ENCODE results near the gene CASTOR2.

- TF ChIP-seq CTCF (IDR thresholded peaks at IDR 0.05; ENCODE audit: low read depth, low read length), result no peak
- no peak for TF ChIP-seq EZH2phosphoT487 (IDR thresholded peaks at IDR 0.05; ENCODE audit: low read depth)
Observed at GRCh38 chr7:75024922-75025321, 60.4 kb downstream of the CASTOR2 start.

Data from OCI-LY3 (cell line).